Measurements from ENCODE around the gene RUSC1.
A peak's percentile ranks its signal among the peaks of the same experiment; 100 is the strongest.
"Not testable (repeated sequence)": the region's sequence is repeated elsewhere in the genome, so short reads cannot be mapped to it uniquely, and the experiment has no call there.

Gene RUSC1, protein sequence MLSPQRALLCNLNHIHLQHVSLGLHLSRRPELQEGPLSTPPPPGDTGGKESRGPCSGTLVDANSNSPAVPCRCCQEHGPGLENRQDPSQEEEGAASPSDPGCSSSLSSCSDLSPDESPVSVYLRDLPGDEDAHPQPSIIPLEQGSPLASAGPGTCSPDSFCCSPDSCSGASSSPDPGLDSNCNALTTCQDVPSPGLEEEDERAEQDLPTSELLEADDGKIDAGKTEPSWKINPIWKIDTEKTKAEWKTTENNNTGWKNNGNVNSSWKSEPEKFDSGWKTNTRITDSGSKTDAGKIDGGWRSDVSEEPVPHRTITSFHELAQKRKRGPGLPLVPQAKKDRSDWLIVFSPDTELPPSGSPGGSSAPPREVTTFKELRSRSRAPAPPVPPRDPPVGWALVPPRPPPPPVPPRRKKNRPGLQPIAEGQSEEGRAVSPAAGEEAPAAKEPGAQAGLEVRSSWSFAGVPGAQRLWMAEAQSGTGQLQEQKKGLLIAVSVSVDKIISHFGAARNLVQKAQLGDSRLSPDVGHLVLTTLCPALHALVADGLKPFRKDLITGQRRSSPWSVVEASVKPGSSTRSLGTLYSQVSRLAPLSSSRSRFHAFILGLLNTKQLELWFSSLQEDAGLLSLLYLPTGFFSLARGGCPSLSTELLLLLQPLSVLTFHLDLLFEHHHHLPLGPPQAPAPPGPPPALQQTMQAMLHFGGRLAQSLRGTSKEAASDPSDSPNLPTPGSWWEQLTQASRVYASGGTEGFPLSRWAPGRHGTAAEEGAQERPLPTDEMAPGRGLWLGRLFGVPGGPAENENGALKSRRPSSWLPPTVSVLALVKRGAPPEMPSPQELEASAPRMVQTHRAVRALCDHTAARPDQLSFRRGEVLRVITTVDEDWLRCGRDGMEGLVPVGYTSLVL

DNA sequence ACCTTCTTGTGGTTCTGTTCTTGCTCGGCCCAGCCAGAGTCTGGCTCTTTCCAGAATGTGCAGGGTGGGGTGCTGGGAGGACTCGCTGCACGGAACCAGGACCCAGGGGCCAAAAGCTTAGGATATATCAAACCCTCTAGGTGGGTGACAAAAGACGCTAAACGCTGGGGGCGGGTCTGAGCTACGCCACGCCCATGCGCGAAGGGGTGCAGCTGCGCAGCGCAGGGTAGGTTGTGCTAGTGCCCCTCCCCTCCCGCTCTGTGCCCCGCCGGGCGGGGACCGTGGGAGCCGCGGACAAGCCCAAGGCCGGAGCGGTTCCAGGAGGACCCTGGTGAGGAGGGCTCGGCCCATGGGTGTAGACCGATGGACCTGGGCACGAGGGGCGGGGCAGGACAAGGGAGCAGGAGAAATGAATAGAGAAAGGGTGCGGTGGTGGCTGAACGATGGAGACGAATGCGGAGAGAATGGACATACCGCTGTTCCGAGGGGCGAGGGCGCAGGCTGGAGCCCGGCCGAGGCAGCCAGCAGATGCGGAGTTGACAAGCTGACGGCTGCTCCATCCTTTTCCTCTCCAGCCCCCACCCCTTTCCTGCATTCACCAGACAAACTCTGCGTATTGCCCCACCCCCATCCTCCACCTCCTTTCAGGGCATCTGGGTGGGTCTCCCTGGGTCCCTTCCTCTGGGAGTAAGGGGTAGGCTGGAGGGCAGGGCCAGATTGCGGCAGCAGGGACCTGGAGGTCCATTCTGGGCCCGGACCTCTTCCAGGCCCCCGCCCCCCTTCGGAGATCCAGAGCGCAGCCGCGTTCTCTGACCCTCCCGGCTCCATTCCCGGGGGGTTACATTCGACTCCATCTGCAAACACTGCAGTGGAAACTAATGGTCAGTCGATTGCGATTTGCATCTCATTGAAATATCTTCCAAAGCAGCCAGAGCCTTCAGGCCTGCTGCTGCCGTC, at the start of gene RUSC1:
TSS of gene RUSC1 (plus strand) at position 234 of the 957 bp plus-strand sequence. CDS start 880 bp downstream, outside the sequence.
- peak; percentile 78 for DNase-seq

DNA sequence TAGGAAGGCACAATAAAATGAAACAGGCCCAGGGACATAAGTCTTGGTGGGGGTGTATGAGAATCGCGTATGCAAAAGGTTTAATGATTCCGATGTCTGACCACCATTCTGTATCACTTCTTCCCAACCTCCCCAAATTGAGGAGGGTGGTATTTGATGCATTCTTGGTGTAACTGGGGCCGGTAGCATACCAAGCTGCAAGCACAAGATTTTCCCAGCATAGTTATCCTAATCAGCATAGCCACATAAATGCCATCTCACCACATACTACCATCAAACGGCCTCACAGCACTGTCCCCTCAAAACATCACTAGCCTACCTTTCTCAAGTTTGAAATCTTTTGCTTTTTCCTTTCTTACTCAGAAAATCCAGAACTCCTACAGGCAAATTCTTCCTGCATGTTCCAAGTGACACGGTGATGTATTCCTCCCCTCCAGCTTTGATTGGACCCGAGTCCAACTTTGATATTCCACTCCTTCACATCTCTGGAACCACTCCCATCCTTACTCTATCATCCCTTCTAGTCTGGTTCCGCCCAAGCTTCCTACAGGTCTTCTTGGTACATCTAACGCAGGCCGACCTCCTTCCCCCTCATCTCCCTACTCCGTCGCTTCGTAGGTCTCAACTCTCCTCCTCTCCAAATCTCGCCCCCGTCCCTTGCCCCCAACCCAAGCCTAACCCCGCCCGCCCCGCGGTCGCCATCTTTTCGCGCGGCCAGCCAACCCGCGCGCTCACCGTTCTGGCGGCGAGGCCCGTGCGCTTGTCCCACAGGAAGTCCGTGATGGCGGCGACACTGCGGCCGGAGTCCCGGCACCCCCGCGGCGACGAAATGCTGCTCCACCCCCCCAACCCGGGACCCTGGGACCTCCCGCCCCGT, 48.0 kb upstream of the RUSC1 start:
- no peak for DNase-seq

DNA sequence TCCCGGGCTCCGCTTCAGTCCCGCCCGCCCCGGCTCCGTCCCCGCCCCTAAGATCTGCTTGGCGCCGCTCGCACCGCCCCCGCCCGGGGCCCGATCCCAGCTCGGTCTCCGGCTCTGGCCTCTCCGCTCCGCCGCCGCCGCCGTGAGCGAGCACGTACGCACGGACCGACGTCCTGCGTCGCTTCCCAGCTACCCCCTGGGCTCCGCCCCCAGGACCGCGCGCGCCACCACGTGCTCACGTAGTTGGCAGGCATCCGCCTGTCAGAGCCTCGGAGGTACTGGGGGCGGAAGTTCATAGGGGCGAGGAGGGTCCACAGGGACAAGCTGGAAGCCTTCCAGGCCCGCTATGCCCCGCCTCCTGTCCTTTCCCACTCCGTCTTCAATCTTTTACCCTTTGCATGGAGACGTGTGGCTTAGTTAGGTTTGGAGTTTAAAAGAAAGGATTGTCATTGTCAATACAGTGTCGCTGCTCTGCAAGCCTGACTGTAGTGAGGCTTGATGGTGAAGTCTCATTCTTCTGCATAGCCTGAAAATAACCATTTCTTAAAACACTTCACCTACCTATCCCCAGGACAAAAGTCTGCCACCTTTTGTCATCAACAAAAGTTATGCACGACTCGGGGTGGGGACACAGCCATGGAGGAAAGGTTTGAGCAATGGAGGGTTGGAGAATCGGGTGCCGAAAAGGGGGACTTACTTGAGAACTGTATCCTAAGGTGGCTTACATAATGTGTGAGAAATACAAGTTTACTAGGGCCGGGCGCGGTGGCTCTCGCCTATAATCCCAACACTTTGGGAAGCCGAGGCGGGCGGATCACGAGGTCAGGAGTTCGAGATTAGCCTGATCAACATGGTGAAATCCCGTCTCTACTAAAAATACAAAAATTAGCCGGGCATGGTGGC, 47.1 kb upstream of the RUSC1 start, which contains the start of gene CLK2:
TSS of gene CLK2 (minus strand) at position 162 of the 903 bp plus-strand sequence. CDS start 2,527 bp downstream, outside the sequence.
- peak; percentile 98 for DNase-seq

DNA sequence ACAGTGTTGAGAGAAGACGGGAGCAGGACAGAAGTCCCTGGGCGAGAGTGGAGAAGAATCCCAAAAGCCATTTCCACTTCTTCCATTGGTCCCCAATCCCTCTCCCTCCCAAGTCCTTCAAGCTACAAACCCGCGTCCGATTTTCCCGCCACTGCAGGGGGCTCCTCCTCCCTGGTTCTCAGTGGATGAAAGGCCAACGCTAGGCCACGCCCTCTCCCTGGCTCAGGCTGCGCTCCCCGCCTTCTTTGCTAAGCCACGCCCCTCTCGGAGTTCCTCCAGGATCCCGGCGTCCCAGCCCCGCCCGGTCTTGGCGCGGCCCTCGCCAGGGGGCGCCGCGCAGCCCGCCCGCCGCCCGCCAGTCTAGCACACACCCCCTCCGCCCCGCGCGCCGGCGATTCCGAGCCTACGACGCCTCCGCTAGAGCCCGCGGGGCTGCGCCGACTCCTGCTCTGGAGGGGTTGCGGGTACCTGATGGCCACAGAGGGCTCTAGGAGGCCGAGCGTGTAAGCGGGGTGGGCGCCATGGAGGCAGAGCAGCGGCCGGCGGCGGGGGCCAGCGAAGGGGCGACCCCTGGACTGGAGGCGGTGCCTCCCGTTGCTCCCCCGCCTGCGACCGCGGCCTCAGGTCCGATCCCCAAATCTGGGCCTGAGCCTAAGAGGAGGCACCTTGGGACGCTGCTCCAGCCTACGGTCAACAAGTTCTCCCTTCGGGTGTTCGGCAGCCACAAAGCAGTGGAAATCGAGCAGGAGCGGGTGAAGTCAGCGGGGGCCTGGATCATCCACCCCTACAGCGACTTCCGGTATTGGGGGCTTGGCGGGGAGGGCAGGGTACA, 43.4 kb upstream of the RUSC1 start, which contains the start of gene HCN3:
TSS of gene HCN3 (plus strand) at position 394 of the 832 bp plus-strand sequence. CDS start at position 522, 128 bp downstream.
- peak; percentile 95 for DNase-seq

DNA sequence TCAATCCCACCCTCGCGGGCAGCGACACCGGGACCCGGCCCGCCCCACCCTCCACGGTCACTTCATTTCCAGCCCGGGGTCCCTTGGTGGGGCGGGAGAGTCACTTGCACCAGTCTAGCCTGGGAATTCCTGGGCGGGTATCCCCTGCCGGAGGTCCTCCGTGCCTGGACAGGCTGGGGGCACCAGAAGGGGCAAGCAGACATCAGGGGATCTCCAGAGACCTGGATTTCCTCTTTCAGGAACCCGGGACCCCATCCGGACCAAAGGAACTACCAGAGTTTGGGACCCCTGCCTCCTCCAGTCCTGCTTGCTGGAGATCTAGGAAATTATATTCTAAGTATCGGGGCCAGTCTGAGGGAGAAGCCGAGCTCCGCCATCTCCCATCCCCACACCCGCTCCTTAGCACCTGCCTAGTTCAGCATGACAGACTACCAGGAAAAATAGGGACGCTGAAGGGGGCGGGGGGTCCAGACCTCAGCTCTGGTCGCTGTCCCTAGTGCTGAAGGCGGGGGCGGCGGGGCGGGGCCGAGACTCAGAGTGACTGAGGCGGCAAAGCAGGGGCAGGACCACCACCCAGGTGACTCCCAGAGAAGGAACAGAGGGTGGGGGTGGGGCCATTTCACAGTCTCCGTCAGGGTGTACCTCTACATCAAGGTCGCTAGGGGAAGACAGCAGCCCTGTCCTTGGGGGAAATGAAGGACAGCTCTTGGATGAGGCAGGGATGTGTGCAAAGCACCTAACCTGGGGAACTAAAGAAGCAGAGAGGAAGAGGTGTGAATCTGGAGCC, 42.6 kb upstream of the RUSC1 start:
- peak; percentile 81 for DNase-seq

DNA sequence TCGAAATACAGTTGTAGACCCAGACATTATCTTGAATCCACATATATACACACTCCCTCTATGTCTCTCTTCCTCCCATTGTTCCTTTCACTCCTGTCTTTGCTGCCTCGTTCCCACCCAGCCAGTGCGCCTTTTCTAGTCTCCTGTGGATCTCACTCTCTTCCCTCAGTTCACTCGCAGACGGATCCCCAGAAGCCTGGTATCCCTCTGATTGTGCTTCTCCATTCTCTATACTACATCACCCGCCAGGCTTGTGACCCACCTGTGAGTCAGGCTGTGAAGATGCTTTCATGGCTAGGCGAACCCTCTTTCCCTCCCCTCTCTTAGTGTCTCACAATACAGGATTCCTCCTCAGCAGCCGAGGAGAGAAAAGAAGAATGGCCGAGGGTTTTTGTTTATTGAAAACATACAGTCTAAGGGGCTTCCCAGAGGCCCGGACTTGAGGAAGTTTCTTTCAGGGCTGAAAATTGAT, 42.0 kb upstream of the RUSC1 start:
- no peak for DNase-seq

DNA sequence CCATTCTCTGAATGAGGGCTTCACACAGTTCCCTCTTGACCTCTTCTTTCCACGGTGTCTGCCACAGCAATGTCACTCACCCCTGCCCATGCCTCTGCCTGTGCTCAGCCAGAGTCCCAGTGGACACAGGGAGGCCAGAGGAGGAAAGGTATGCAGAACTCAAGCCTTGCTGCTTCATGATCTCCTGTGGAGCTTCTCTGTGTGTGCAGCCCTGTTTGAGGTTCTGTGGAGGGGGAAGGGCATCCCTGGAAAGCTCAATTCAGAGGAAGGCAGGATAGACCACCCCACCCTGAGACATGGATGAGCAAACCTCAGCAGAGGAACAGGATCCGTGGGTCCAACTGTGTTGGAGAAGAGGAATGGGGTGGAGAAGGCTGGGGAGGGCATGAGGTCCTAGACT, 41.4 kb upstream of the RUSC1 start:
- DNase-seq, result no peak

DNA sequence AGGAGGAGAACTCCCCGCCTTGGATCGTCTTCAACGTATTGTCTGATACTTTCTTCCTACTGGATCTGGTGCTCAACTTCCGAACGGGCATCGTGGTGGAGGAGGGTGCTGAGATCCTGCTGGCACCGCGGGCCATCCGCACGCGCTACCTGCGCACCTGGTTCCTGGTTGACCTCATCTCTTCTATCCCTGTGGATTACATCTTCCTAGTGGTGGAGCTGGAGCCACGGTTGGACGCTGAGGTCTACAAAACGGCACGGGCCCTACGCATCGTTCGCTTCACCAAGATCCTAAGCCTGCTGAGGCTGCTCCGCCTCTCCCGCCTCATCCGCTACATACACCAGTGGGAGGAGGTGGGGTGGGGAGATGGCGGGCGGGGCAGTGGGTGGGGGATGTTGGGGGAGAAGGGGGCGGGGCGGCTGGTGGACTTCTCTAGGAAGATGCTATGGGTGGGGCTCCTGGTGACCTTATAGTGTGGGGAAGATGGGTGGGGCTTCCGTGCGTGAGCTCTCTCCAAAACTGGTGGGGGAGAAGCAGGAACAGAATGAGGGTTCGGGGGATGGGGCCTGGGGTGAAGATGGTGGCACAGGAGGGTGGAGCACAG, 38.1 kb upstream of the RUSC1 start:
- no peak for DNase-seq

DNA sequence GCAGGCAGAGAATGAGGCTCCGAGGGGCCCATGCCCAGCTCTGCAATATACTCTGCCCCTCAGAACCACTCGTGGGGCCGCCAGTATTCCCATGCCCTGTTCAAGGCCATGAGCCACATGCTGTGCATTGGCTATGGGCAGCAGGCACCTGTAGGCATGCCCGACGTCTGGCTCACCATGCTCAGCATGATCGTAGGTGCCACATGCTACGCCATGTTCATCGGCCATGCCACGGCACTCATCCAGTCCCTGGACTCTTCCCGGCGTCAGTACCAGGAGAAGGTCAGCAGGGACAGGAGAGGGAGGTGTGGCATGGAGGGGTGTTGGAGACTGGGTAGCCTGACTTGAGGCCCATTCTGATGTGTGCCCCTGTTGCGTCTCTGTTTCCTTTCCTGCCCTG, 36.2 kb upstream of the RUSC1 start:
- no peak for DNase-seq

DNA sequence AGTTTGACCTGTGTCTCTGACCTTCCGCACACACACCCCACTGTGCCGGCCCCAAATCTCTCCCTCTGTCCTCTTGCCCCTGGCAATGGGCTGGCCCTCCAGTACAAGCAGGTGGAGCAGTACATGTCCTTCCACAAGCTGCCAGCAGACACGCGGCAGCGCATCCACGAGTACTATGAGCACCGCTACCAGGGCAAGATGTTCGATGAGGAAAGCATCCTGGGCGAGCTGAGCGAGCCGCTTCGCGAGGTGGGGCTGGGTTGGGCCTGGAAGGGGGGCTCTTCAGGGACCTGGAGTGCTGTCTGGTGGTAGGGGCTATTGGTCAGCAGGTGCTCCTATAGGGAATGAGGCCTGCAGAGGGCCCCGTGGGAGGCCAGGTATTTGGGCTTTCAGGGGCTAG, 35.6 kb upstream of the RUSC1 start:
- DNase-seq, result no peak

DNA sequence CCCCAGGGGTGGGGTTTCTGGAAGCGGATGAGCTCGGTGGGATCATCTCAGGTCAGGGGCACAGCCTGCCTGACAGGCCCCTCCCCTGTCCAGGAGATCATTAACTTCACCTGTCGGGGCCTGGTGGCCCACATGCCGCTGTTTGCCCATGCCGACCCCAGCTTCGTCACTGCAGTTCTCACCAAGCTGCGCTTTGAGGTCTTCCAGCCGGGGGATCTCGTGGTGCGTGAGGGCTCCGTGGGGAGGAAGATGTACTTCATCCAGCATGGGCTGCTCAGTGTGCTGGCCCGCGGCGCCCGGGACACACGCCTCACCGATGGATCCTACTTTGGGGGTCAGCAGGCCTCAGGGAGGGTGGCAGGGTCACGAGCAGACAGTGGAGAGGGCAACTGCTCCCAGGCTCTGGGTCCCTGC, 35.1 kb upstream of the RUSC1 start:
- DNase-seq, result no peak

DNA sequence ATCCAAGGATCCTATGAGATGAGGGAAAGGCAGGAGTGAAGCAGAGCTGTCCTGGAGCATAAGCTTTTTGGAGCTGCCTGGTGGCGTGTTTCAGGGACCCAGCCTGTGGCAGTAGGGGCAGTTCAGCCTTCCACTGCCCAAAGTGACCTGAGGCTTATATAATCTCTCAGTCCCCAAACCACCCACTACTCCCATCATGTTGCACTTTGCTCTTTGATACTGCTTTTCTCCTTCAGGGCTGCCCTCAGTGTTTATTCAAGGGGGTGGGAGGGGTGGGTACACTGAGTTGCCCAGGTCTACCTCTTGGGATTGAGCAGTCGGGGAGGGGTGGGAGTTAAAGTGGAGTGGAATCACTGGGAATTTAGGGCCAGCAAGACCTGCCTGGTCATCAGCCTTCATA, 34.1 kb upstream of the RUSC1 start:
- no peak for DNase-seq

DNA sequence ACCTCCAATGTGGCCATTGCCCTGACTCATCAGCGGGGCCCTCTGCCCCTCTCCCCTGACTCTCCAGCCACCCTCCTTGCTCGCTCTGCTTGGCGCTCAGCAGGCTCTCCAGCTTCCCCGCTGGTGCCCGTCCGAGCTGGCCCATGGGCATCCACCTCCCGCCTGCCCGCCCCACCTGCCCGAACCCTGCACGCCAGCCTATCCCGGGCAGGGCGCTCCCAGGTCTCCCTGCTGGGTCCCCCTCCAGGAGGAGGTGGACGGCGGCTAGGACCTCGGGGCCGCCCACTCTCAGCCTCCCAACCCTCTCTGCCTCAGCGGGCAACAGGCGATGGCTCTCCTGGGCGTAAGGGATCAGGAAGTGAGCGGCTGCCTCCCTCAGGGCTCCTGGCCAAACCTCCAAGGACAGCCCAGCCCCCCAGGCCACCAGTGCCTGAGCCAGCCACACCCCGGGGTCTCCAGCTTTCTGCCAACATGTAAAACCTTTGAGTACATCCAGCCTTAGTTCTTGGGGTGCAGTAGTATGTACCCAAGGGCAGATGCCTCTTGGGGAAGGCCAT, 32.6 kb upstream of the RUSC1 start:
- no peak for DNase-seq

DNA sequence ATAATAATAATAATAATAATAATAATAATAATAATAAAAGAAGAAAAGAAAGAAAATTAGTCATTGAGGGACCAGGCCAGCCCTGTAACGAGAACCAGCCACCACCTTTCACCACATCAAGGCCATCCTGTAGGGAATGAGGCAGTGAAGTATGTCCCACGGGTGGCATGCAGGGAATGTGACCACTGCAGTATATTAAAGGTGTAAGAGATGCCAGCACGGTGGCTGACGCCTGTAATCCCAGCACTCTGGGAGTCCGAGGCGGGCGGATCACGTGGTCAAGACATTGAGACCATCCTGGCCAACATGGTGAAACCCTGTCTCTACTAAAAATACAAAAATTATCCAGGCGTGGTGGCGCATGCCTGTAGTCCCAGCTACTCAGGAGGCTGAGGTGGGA, 29.7 kb upstream of the RUSC1 start:
- DNase-seq, result not testable (repeated sequence)

DNA sequence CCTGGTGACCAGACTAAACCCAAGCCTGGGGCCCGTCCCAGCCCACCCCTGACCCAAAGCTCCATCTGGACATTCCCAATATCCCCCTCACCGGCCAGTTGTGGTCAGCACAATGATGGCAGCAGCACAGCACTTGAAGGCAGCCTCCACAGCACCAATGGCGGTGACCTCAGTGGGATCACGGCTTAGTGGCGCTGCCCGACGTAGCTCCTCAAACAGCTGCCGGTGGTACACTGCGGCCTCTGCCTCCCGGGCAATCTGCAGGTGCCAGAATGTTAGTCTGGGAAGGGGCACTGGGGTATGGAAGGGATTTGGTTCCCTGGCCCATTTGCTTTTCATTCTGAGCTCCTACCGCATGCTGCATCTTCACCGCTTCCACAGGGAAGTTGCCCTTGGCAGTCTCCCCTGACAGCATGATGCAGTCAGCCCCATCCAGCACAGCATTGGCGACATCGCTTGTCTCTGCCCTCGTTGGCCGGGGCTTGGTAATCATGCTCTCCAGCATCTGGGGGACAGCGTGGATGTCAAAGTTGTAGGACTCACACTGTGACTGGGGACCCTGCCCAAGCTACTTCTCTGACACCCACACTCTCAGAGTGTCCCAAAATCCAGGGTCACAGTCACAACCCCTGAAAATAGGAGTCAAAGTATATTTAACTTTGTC, 27.5 kb upstream of the RUSC1 start:
- no peak for DNase-seq

DNA sequence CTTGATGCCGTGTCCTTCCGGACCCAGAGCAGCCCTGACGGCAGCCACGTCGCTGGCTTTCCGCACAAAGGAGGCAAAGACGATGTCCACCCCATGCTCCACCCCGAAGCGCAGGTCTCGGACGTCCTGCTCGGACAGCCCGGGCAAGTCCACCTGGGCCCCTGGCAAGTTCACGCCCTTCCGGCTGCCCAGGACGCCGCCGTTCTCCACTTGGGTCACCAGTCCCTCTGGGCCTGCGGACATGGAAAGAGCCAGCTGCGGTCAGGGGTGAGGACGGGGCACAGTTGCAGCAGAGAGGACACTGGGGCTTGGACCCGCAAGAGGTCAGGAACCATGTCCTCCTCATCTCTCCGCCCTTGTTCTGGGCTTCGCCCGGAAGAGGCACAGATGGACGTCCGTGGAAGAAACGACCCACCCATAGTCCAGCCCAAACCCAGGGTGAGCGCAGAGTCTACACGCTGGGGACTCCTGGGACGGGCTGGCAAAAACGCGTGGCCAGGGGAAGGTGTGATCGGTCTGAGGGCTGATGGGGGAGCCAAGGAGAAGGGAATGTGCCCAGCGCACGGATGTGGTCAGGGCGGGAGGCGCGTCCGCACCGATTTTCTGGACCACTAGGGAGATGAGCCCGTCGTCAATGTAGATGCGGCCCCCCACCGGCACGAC, 26.0 kb upstream of the RUSC1 start:
- DNase-seq, result no peak
